ENCODE data around the gene PLB1.
"Not testable (repeated sequence)": the region's sequence is repeated elsewhere in the genome, so short reads cannot be mapped to it uniquely, and the experiment has no call there.

PLB1 gene

GRCh38 chr2:28545590-28546200, 49.8 kb downstream of the PLB1 start:
- ChIA-PET CTCF (interaction anchor here (1.2 kb wide), 1 partner anchor 11 kb away, joined by 3 read pairs; no protein-coding TSS in a partner anchor), POLR2A (no interaction called here)
- no peak overlapping the region for H3K4me3 ChIP-seq (ENCODE audit: low read depth, low read length)
- DNase-seq (ENCODE audit: low read depth, low spot score): no peak
- no peak for TF ChIP-seq CTCF (IDR thresholded peaks at IDR 0.05; ENCODE audit: insufficient read depth, low read length, missing control alignments)

- DNase-seq (ENCODE audit: low read depth, low spot score): no peak
- POLR2A ChIA-PET: no interaction called here
- TF ChIP-seq CTCF (IDR thresholded peaks at IDR 0.05; ENCODE audit: insufficient read depth, low read length, missing control alignments): no peak
- CTCF ChIA-PET: no interaction called here
- no peak overlapping the region for H3K4me3 ChIP-seq (ENCODE audit: low read depth, low read length)
Observed at GRCh38 chr2:28546242-28546641, 50.4 kb downstream of the PLB1 start.

GRCh38 chr2:28547223-28547860, 51.5 kb downstream of the PLB1 start:
- no peak overlapping the region for H3K4me3 ChIP-seq (ENCODE audit: low read depth, low read length)
- ChIA-PET CTCF (interaction anchor here (3.6 kb wide), 1 partner anchor 20 kb away, joined by 13 read pairs; no protein-coding TSS in a partner anchor), POLR2A (no interaction called here)
- DNase-seq (ENCODE audit: low read depth, low spot score): no peak
- no peak for TF ChIP-seq CTCF (IDR thresholded peaks at IDR 0.05; ENCODE audit: insufficient read depth, low read length, missing control alignments)

- no peak overlapping the region for H3K4me3 ChIP-seq (ENCODE audit: low read depth, low read length)
- ChIA-PET CTCF (interaction anchor here (3.6 kb wide), 1 partner anchor 19 kb away, joined by 13 read pairs; no protein-coding TSS in a partner anchor), POLR2A (no interaction called here)
- TF ChIP-seq CTCF (IDR thresholded peaks at IDR 0.05; ENCODE audit: insufficient read depth, low read length, missing control alignments): no peak
- no peak for DNase-seq (ENCODE audit: low read depth, low spot score)
Observed at GRCh38 chr2:28547906-28548600, 52.2 kb downstream of the PLB1 start.

GRCh38 chr2:28550345-28550744, 54.5 kb downstream of the PLB1 start:
- POLR2A ChIA-PET; DNase-seq (ENCODE audit: low read depth, low spot score); H3K4me3 ChIP-seq (ENCODE audit: low read depth, low read length): not testable (repeated sequence)
- CTCF ChIA-PET: interaction anchor here (3.6 kb wide), 1 partner anchor 17 kb away, joined by 13 read pairs; no protein-coding TSS in a partner anchor

- no peak for DNase-seq (ENCODE audit: low read depth, low spot score)
- CTCF ChIA-PET: no interaction called here
- no peak overlapping the region for H3K4me3 ChIP-seq (ENCODE audit: low read depth, low read length)
- TF ChIP-seq CTCF (IDR thresholded peaks at IDR 0.05; ENCODE audit: insufficient read depth, low read length, missing control alignments): no peak
- POLR2A ChIA-PET: no interaction called here
Observed at GRCh38 chr2:28552045-28552823, 56.4 kb downstream of the PLB1 start.

Data from AG04449 (cell line).